PC-9 (cell line): Measurements from ENCODE around the gene CPSF2.
"Not testable (repeated sequence)": the region's sequence is repeated elsewhere in the genome, so short reads cannot be mapped to it uniquely, and the experiment has no call there.

Source experiments
- EZH2 ChIP-seq: fragments of 200-600 bp; sonication (generic); IDR thresholded peaks from 2 replicates; pipeline ENCODE4 v1.8.0; 2017; ENCODE audit warnings: antibody characterized with exemption, low read depth
- TF ChIP-seq, protein P1 (sequence below): fragments of 200-600 bp; sonication (generic); conservative IDR thresholded peaks from 2 replicates; pipeline ENCODE4 v1.6.1; 2017; ENCODE audit warnings: mixed run types, antibody characterized with exemption, mild to moderate bottlenecking, moderate library complexity

DNA sequence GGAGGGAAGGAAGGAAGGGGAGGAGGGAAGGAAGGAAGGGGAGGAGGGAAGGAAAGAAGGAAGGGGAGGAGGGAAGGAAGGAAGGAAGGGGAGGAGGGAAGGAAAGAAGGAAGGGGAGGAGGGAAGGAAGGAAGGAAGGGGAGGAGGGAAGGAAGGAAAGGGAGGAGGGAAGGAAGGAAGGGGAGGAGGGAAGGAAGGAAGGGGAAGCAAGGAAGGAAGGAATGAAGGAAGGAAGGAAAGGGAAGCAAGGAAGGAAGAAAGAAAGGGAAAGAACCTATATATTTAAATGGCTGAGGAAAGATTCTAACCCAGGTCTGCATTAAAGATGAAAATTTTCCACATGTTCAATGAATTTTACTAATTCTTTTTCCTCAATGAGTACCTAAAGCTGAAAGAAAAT is 57.4 kb downstream of the CPSF2 start:
- TF ChIP-seq, protein P1, sequence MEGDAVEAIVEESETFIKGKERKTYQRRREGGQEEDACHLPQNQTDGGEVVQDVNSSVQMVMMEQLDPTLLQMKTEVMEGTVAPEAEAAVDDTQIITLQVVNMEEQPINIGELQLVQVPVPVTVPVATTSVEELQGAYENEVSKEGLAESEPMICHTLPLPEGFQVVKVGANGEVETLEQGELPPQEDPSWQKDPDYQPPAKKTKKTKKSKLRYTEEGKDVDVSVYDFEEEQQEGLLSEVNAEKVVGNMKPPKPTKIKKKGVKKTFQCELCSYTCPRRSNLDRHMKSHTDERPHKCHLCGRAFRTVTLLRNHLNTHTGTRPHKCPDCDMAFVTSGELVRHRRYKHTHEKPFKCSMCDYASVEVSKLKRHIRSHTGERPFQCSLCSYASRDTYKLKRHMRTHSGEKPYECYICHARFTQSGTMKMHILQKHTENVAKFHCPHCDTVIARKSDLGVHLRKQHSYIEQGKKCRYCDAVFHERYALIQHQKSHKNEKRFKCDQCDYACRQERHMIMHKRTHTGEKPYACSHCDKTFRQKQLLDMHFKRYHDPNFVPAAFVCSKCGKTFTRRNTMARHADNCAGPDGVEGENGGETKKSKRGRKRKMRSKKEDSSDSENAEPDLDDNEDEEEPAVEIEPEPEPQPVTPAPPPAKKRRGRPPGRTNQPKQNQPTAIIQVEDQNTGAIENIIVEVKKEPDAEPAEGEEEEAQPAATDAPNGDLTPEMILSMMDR, result not testable (repeated sequence)
- not testable (repeated sequence) for TF ChIP-seq EZH2
